ENCODE measurements around the gene DDX56.

DDX56 gene

GRCh38 chr7:44539669-44540506, 33.8 kb downstream of the DDX56 start:
- no peak overlapping the region for H3K4me3 ChIP-seq (ENCODE audit: low read length)
- no peak for DNase-seq (ENCODE audit: low read depth)
- TF ChIP-seq, protein P1, sequence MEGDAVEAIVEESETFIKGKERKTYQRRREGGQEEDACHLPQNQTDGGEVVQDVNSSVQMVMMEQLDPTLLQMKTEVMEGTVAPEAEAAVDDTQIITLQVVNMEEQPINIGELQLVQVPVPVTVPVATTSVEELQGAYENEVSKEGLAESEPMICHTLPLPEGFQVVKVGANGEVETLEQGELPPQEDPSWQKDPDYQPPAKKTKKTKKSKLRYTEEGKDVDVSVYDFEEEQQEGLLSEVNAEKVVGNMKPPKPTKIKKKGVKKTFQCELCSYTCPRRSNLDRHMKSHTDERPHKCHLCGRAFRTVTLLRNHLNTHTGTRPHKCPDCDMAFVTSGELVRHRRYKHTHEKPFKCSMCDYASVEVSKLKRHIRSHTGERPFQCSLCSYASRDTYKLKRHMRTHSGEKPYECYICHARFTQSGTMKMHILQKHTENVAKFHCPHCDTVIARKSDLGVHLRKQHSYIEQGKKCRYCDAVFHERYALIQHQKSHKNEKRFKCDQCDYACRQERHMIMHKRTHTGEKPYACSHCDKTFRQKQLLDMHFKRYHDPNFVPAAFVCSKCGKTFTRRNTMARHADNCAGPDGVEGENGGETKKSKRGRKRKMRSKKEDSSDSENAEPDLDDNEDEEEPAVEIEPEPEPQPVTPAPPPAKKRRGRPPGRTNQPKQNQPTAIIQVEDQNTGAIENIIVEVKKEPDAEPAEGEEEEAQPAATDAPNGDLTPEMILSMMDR (conservative IDR thresholded peaks at IDR 0.05; ENCODE audit: low read depth, low read length): no peak

GRCh38 chr7:44538798-44539668, 34.7 kb downstream of the DDX56 start:
- no peak overlapping the region for H3K4me3 ChIP-seq (ENCODE audit: low read length)
- TF ChIP-seq, protein P1 (conservative IDR thresholded peaks at IDR 0.05; ENCODE audit: low read depth, low read length): no peak
- DNase-seq (ENCODE audit: low read depth): no peak

GRCh38 chr7:44538093-44538797, 35.5 kb downstream of the DDX56 start:
- no peak overlapping the region for H3K4me3 ChIP-seq (ENCODE audit: low read length)
- TF ChIP-seq, protein P1 (conservative IDR thresholded peaks at IDR 0.05; ENCODE audit: low read depth, low read length): no peak
- DNase-seq (ENCODE audit: low read depth): no peak

DNA sequence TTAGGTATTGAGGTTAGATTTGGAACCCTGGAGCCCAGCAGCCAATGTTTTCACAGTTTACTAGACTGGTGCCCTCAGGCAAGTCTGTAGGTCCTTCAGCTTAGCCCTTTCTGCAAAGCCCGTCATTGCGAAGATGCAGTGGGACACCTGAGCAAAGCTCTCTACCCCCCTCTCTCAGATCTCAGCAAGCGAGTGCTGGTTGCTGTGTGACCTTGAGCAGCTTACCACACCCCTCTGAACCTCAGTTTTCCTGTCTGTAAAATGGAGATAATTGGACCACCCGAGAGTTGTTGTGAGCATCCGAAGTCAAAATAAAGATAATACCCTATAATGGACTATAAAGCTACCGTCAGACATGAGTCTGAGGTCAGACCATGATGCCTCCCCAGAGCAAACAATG, 36.3 kb downstream of the DDX56 start:
- TF ChIP-seq, protein P1 (conservative IDR thresholded peaks at IDR 0.05; ENCODE audit: low read depth, low read length): no peak
- DNase-seq (ENCODE audit: low read depth): no peak

DNA sequence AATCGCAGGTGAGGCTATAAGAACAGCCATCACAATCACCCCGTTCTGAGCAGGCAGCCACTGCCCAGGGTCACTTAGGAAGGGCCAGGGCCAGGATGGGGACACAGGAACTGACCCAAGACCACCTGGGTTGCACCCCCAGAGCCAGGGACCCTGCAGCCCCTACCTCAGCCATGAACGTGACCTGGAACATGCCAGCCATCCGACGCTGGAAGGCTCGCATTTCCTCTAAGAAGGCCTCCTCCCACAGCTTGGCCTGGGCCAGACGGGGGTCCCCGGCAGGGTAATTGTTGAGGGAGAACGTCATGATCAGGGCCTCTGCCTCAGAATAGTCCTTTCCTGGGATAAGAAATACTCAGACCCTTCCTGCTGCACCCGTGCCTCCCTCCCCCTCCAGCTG, 37.6 kb downstream of the DDX56 start:
- DNase-seq (ENCODE audit: low read depth): no peak
- TF ChIP-seq, protein P1 (conservative IDR thresholded peaks at IDR 0.05; ENCODE audit: low read depth, low read length): no peak
- no peak overlapping the region for H3K4me3 ChIP-seq (ENCODE audit: low read length)

More for the DNA sequence above, 36.3 kb downstream of the DDX56 start:
- H3K4me3 ChIP-seq (ENCODE audit: low read length): no peak overlapping the region

- no peak for DNase-seq (ENCODE audit: low read depth)
- no peak overlapping the region for H3K4me3 ChIP-seq (ENCODE audit: low read length)
- TF ChIP-seq, protein P1 (conservative IDR thresholded peaks at IDR 0.05; ENCODE audit: low read depth, low read length): no peak
Measured at GRCh38 chr7:44535348-44536064, 38.2 kb downstream of the DDX56 start.
